ENCODE measurements around the gene PABPN1L. TPM values are rescaled to one million over a fixed set of nuclear protein-coding genes. Genes with fewer than 3 reads are reported as not detected.

Gene PABPN1L
- total RNA-seq, 1 experiment from 2014 or later: not detected

DNA sequence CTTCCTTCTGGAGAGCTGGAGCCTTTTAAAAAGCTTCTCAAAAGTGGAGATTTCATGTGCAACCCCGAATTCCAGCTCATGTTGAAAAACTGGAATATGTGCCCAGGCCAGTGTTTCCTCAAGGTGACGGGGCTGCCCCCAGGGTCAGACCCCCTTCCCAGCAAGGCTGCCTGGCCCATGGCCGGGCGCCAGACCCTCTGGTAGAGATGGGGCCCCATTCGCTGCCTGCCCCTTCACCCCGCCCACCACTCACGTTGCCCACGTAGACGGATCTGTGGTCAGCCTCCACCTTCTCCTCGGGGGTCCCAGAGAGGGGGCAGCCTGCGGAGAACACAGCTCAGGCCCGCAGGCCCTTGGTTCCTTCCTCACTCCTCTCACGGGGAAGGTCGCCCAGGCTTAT lies 1.1 kb downstream of the PABPN1L start:
- Mint-ChIP-seq H3K4me3 (ENCODE audit: unreplicated experiment) (no peak overlapping the region), H3K9me3 (ENCODE audit: unreplicated experiment) (no peaks in the 10 kb centered on the region), H3K4me1 (ENCODE audit: low read depth, unreplicated experiment) (no peaks in the 10 kb centered on the region), H3K36me3 (ENCODE audit: insufficient read depth, unreplicated experiment) (no peaks in the 10 kb centered on the region), H3K27ac (ENCODE audit: unreplicated experiment) (no peak overlapping the region), H3K27me3 (ENCODE audit: insufficient read depth, unreplicated experiment) (no peaks in the 10 kb centered on the region)
- POLR2A ChIA-PET: no interaction called here
- Histone ChIP-seq H3K27me3 (replicated peaks; ENCODE audit: control insufficient read depth, insufficient read depth, low read length) (no peaks in the 10 kb centered on the region; the same call in 1 of the 2 replicates), H3K4me3 (ENCODE audit: low read depth, low read length) (no peak overlapping the region), H3K4me1 (no peaks in the 10 kb centered on the region), H3K36me3 (ENCODE audit: control insufficient read depth, insufficient read depth, low read length) (0 out of 2 replicates have a peak, but pooled peaks cover 2% of the 10 kb centered on the region), H3K9me3 (no peaks in the 10 kb centered on the region)
- no TSS peak for BruUV-seq (replicated peaks)
- DNase-seq: no peak
- CTCF ChIA-PET: no interaction called here
- TF ChIP-seq, protein P1, sequence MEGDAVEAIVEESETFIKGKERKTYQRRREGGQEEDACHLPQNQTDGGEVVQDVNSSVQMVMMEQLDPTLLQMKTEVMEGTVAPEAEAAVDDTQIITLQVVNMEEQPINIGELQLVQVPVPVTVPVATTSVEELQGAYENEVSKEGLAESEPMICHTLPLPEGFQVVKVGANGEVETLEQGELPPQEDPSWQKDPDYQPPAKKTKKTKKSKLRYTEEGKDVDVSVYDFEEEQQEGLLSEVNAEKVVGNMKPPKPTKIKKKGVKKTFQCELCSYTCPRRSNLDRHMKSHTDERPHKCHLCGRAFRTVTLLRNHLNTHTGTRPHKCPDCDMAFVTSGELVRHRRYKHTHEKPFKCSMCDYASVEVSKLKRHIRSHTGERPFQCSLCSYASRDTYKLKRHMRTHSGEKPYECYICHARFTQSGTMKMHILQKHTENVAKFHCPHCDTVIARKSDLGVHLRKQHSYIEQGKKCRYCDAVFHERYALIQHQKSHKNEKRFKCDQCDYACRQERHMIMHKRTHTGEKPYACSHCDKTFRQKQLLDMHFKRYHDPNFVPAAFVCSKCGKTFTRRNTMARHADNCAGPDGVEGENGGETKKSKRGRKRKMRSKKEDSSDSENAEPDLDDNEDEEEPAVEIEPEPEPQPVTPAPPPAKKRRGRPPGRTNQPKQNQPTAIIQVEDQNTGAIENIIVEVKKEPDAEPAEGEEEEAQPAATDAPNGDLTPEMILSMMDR (IDR thresholded peaks at IDR 0.05; ENCODE audit: insufficient read depth in 1 of 2, low read depth in 1 of 2, low read length in 1 of 2, severe bottlenecking in 1 of 2, unreplicated experiment in 1 of 2): no peak
- intact Hi-C loops (cut with micrococcal nuclease; ENCODE audit: unreplicated experiment): no loop called here

DNA sequence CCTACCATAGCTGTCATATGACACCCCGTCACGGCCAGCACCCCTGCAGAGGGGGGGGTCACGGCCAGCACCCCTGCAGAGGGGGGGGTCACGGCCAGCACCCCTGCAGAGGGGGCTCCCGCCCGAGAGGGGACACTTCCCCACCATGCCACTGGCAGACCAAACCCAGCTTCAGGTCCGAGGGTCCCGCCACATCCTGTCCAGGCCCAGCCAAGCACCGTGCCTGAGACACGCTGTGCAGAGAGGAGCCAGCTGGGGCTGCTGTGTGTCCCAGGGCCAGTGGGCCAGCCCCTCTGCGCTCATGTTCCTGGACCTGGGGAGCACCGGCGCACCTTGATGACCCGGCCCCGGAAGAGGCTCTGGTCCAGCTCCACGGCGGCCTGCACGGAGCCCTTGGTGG lies 1.9 kb downstream of the PABPN1L start:
- TF ChIP-seq, protein P1 (IDR thresholded peaks at IDR 0.05; ENCODE audit: insufficient read depth in 1 of 2, low read depth in 1 of 2, low read length in 1 of 2, severe bottlenecking in 1 of 2, unreplicated experiment in 1 of 2): no peak
- no peaks in the 10 kb centered on the region for H3K9me3 Mint-ChIP-seq (ENCODE audit: unreplicated experiment)

DNA sequence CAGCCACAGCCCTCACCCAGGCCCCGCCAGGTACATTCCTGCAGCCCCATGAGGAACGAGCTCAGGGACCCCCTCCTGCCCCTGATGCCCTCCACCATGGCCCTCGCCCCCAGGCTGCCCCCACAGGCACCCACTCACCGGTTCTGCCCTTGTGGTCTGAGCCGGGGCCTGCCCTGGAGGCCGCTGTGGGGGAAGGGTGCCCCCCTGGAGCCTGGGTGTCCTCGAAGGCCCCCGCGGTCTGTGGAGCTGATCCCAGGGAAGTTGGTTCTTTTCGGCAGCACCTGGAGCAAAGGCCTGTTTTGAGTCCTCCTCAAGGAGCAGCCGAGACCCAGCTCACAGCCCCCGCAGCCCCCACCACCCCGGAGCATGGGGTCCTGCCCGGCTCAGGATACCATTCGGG lies 2.4 kb downstream of the PABPN1L start:
- H3K4me3 ChIP-seq (ENCODE audit: low read depth, low read length): no peak overlapping the region
- H3K36me3 ChIP-seq (ENCODE audit: control insufficient read depth, insufficient read depth, low read length): 0 out of 2 replicates have a peak, but pooled peaks cover 6% of the 10 kb centered on the region
- Mint-ChIP-seq H3K36me3 (ENCODE audit: insufficient read depth, unreplicated experiment) (no peaks in the 10 kb centered on the region), H3K27ac (ENCODE audit: unreplicated experiment) (no peak overlapping the region), H3K27me3 (ENCODE audit: insufficient read depth, unreplicated experiment) (no peaks in the 10 kb centered on the region), H3K4me3 (ENCODE audit: unreplicated experiment) (no peak overlapping the region), H3K4me1 (ENCODE audit: low read depth, unreplicated experiment) (no peaks in the 10 kb centered on the region), H3K9me3 (ENCODE audit: unreplicated experiment) (no peaks in the 10 kb centered on the region)
- no peaks in the 10 kb centered on the region for H3K4me1 ChIP-seq
- ChIA-PET POLR2A (no interaction called here), CTCF (no interaction called here)
- DNase-seq: no peak
- H3K27me3 ChIP-seq (replicated peaks; ENCODE audit: control insufficient read depth, insufficient read depth, low read length): no peaks in the 10 kb centered on the region
- intact Hi-C loops (cut with micrococcal nuclease; ENCODE audit: unreplicated experiment): no loop called here
- H3K9me3 ChIP-seq: no peaks in the 10 kb centered on the region
- BruUV-seq (replicated peaks): no TSS peak
- TF ChIP-seq, protein P1 (IDR thresholded peaks at IDR 0.05; ENCODE audit: insufficient read depth in 1 of 2, low read depth in 1 of 2, low read length in 1 of 2, severe bottlenecking in 1 of 2, unreplicated experiment in 1 of 2): no peak

More for the DNA sequence above, 1.9 kb downstream of the PABPN1L start:
- no peaks in the 10 kb centered on the region for H3K4me1 Mint-ChIP-seq (ENCODE audit: low read depth, unreplicated experiment)
- CTCF ChIA-PET: interaction anchor here (0.6 kb wide), 1 partner anchor 44 kb away, joined by 3 read pairs; no protein-coding TSS in a partner anchor
- Histone ChIP-seq H3K4me1 (no peaks in the 10 kb centered on the region), H3K9me3 (no peaks in the 10 kb centered on the region), H3K36me3 (ENCODE audit: control insufficient read depth, insufficient read depth, low read length) (0 out of 2 replicates have a peak, but pooled peaks cover 5% of the 10 kb centered on the region), H3K4me3 (ENCODE audit: low read depth, low read length) (no peak overlapping the region), H3K27me3 (replicated peaks; ENCODE audit: control insufficient read depth, insufficient read depth, low read length) (no peaks in the 10 kb centered on the region; the same call in 1 of the 2 replicates)
- H3K27ac Mint-ChIP-seq (ENCODE audit: unreplicated experiment): no peak overlapping the region
- H3K27me3 Mint-ChIP-seq (ENCODE audit: insufficient read depth, unreplicated experiment): no peaks in the 10 kb centered on the region
- POLR2A ChIA-PET: no interaction called here
- no peak for DNase-seq
- BruUV-seq (replicated peaks): no TSS peak
- H3K36me3 Mint-ChIP-seq (ENCODE audit: insufficient read depth, unreplicated experiment): no peaks in the 10 kb centered on the region
- intact Hi-C loops (cut with micrococcal nuclease; ENCODE audit: unreplicated experiment): no loop called here
- no peak overlapping the region for H3K4me3 Mint-ChIP-seq (ENCODE audit: unreplicated experiment)
